Measurements from ENCODE around the gene SPRED2.
A peak's percentile ranks its signal among the peaks of the same experiment; 100 is the strongest.

Gene SPRED2

DNA sequence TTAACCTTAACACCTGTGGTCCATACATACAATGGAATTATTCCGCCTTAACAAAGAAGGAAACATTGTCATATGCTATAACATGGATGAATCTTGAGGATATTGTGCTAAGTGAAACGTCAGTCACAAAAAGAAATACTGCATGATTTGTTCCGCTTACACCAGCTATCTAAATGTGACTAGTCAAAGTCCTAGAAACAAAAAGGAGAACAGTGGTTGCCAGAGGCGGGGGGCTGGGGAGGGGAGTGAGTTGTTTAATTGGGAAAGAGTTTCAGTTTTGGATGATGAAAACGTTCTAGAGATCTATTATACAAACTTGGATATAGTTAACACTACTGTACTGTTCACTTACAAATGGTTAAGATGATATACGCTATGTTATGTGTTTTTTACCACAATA, 72.0 kb downstream of the SPRED2 start:
- Mint-ChIP-seq H3K4me1 (ENCODE audit: low read depth) (peaks cover 44% of the 10 kb centered on the region), H3K27ac (no peak overlapping the region), H3K4me3 (no peak overlapping the region), H3K9me3 (no peaks in the 10 kb centered on the region), H3K36me3 (ENCODE audit: low read depth) (no peaks in the 10 kb centered on the region), H3K27me3 (peaks cover 16% of the 10 kb centered on the region)

DNA sequence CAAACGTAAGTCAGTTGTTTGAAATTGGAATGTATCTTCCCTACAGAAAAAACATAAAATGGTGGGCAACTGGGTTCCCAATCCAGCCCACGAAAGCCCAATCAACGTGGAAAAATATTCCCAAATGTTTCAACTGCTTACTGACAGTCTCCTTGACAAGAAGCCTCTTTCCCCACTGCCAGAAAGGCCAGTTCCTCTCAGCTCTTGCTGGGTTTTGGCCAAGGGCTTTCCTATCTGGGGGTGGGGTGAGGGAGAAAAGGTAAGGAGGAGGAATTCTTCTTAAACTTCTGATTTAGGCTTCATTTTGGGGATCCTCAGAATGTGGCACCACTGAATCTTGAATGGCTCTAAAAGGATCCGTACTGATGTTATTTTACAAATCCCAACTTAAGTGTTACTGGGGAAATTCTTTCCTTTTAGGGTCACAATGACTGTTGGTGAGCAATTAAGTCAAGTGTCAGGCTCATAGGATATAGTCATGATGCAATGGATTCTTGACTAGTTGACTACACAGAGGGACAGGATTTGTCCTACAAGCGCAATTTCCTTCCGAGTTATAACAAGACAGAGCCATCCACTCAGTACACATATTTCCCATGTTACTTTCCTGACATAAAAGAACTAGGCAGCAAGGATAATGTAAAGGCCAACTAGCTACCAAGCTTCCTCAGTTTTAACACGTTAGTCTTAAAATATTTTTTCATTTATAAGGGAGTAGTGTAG, 73.6 kb downstream of the SPRED2 start:
- Mint-ChIP-seq H3K9me3 (no peaks in the 10 kb centered on the region), H3K36me3 (ENCODE audit: low read depth) (no peaks in the 10 kb centered on the region), H3K27me3 (peaks cover 21% of the 10 kb centered on the region), H3K4me3 (no peak overlapping the region), H3K4me1 (ENCODE audit: low read depth) (peaks cover 44% of the 10 kb centered on the region), H3K27ac (no peak overlapping the region)

DNA sequence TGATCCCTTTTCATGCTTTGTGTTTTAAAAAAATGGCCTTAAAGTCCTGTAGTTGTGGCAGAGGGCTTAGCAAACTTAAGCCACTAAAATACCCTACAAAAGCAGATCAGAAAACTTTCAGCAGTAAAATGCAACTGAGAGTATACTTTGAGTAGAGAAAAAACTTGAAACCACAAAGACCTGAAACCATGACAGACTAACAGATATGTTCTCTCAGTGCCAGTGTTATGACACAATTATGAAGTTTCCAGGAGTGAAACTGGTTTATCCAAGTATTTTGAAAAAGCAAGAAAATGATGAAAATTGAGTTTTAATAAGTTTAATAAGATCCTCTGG, 74.5 kb downstream of the SPRED2 start:
- no peaks in the 10 kb centered on the region for H3K36me3 Mint-ChIP-seq (ENCODE audit: low read depth)
- H3K27ac Mint-ChIP-seq = peak overlapping the region; percentile 9
- peaks cover 21% of the 10 kb centered on the region for H3K27me3 Mint-ChIP-seq
- peaks cover 44% of the 10 kb centered on the region for H3K4me1 Mint-ChIP-seq (ENCODE audit: low read depth)
- H3K9me3 Mint-ChIP-seq = no peaks in the 10 kb centered on the region
- no peak overlapping the region for H3K4me3 Mint-ChIP-seq

DNA sequence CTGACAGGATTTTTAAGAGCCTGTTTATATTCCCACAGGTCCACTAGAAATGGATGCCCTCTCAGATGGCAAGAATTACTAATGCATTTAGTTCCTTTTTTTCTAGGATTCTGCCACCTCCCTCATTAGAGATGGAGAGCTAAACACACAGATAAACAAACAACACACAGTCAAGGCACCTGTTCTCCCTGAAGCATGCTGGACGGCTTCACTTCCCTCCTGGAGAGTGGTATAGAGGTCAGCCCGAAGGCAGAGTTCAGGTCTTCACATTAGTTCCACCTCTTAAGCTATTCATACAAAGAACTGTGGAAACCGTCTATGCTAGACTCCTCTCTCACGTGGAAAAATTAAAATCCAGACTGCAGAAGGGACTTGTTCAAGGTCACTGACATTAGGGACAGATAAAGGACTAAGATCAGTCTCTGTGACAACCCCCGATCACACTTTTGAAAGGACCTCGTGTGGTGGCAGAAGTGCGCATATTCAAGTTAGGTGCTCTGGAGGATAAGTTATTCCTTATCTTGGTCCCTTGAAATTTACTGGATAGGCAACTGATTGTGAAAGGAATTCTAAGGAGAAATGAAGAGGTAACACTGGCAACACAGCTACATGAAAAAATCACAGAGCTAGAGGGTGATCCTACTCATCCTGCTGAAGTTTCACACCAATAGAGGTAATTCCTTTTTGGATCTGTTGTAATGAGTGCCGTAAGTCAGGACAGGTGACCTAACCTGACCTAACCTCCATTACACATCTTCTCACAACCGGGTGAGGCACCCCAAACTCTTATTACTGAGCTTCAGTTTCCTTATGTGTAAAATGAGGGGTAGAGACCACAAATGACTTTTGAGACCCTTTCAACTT, 75.1 kb downstream of the SPRED2 start:
- Mint-ChIP-seq H3K27ac (no peak overlapping the region), H3K4me1 (ENCODE audit: low read depth) (peaks cover 44% of the 10 kb centered on the region)

DNA sequence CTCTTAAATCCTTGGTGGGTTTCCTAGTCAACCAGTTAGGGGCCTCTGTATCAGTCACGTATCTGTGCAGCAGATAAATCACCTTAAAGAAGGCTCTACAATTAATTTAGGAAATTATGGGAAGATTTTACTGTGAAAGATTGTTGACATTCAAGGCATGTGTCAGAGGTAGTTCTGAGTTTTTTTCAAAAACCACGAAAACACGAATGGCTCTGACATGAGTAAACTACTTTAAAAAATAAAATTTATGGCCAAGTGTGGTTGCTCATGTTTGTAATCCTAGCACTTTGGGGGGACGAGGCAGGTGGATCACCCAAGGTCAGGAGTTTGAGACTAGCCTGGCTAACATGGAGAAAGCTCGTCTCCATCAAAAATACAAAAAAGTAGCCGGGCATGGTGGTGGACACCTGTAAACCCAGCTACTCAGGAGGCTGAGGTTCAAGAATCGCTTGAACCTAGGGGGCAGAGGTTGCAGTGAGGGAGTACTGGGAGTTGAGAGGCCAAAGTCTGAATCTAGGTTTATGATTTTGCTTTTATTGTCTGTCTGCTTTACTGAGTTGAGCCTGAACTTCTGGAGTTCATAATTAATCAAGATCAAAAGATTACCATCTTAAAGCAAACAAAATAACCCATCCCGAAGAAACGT, 77.1 kb downstream of the SPRED2 start:
- Mint-ChIP-seq H3K4me1 (ENCODE audit: low read depth) (peaks cover 33% of the 10 kb centered on the region), H3K4me3 (no peak overlapping the region), H3K9me3 (no peaks in the 10 kb centered on the region), H3K27ac (no peak overlapping the region), H3K27me3 (peaks cover 13% of the 10 kb centered on the region), H3K36me3 (ENCODE audit: low read depth) (no peaks in the 10 kb centered on the region)

More for the DNA sequence above, 75.1 kb downstream of the SPRED2 start:
- H3K9me3 Mint-ChIP-seq = no peaks in the 10 kb centered on the region
- peaks cover 21% of the 10 kb centered on the region for H3K27me3 Mint-ChIP-seq
- H3K4me3 Mint-ChIP-seq = no peak overlapping the region
- H3K36me3 Mint-ChIP-seq (ENCODE audit: low read depth) = no peaks in the 10 kb centered on the region

DNA sequence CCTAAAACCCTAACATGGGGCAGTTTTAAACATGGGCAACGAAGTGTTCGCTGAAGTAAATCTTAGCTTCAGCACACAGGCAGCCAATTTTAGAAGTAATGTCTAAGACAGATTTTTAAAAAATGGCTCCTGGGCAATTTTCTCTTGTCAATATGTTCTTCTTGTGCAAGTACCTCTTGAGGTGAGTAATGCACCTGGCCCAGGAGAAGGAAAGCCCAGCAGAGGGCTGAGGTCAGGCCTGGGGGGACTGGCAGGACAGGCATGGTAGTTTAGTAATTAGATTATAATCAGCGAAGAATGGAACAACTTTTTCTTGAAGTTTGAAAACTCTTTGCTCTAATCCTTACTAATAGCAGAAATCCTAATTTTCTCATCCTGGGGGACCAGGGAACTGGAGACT, 77.6 kb downstream of the SPRED2 start:
- Mint-ChIP-seq H3K4me1 (ENCODE audit: low read depth) (peaks cover 31% of the 10 kb centered on the region), H3K27ac (no peak overlapping the region), H3K4me3 (no peak overlapping the region), H3K36me3 (ENCODE audit: low read depth) (no peaks in the 10 kb centered on the region), H3K9me3 (no peaks in the 10 kb centered on the region), H3K27me3 (peaks cover 11% of the 10 kb centered on the region)

DNA sequence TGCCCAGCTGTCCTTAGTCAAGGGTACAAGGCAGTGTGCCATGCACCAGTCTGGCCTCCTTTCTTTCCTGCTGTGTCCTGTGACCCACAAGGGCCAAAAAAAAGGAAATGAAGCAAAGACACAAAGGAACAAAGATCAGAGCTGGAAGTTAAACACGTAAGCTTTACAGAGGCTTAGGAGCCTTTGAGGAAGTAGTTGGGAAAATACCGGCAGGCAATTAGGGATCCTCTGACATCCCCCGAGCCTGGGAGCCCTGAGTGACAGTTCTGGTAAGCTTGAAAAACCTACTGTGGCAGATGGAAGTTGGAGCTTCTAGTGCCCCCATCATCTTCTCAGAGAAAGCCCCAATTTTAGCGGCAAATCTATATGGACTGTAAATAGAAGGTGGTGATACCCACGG, 78.5 kb downstream of the SPRED2 start:
- no peak overlapping the region for H3K27ac Mint-ChIP-seq
- H3K9me3 Mint-ChIP-seq = no peaks in the 10 kb centered on the region
- peaks cover 11% of the 10 kb centered on the region for H3K27me3 Mint-ChIP-seq
- H3K4me3 Mint-ChIP-seq = no peak overlapping the region
- H3K4me1 Mint-ChIP-seq (ENCODE audit: low read depth) = peaks cover 24% of the 10 kb centered on the region
- no peaks in the 10 kb centered on the region for H3K36me3 Mint-ChIP-seq (ENCODE audit: low read depth)

DNA sequence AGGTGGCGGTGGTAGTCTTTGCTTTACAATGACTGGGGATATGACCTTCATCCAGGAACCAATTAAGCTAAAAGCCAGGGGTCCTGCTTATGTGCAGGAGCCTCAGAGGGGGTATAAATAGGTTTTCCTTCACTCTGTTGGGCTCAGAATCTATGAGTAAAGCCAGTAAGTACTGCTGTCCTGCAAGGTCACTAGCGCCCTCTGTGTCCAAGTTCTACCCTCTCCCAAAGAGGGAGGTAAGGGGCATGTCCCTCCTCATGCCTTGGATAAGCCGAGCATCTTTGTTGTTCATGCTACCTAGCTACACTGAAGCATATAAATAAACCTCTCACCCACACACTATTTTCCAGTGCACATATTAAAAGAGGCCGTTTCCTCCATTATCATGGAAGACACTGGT, 79.4 kb downstream of the SPRED2 start:
- Mint-ChIP-seq H3K27ac (no peak overlapping the region), H3K4me3 (no peak overlapping the region), H3K4me1 (ENCODE audit: low read depth) (peaks cover 15% of the 10 kb centered on the region), H3K9me3 (no peaks in the 10 kb centered on the region), H3K36me3 (ENCODE audit: low read depth) (no peaks in the 10 kb centered on the region), H3K27me3 (peaks cover 11% of the 10 kb centered on the region)

DNA sequence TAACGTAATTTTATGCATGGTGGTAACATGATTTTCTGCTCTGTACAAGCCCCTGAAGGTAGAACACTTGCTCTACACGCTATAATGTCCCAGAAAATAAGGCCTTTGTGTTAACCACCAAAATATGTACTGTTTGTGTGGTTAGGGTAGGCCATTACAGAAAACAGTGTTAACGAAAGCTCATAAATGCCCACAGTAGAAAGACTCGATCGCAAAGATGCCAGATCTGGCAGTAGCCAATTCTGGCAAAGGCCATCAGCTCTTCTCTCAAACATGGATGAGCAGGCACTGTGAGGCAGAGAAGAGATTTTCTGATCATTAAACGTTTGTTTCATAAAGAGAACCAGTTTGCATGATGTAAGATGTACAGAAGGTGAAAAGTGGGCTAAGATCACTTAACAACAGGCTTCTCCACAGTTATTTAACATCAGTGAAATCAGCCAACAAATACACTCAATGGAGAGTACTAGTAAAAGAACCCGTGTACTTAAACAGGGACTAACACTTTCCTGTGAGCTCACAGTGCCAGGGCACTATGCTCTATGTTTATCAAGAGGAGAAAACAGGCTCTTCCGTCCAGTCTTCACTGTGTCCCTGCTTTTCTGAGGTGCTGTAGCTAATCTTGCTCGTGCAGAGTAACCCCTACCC, 80.3 kb downstream of the SPRED2 start:
- Mint-ChIP-seq H3K36me3 (ENCODE audit: low read depth) (no peaks in the 10 kb centered on the region), H3K27ac (no peak overlapping the region), H3K9me3 (no peaks in the 10 kb centered on the region), H3K27me3 (peaks cover 11% of the 10 kb centered on the region), H3K4me1 (ENCODE audit: low read depth) (peaks cover 6% of the 10 kb centered on the region), H3K4me3 (no peak overlapping the region)

DNA sequence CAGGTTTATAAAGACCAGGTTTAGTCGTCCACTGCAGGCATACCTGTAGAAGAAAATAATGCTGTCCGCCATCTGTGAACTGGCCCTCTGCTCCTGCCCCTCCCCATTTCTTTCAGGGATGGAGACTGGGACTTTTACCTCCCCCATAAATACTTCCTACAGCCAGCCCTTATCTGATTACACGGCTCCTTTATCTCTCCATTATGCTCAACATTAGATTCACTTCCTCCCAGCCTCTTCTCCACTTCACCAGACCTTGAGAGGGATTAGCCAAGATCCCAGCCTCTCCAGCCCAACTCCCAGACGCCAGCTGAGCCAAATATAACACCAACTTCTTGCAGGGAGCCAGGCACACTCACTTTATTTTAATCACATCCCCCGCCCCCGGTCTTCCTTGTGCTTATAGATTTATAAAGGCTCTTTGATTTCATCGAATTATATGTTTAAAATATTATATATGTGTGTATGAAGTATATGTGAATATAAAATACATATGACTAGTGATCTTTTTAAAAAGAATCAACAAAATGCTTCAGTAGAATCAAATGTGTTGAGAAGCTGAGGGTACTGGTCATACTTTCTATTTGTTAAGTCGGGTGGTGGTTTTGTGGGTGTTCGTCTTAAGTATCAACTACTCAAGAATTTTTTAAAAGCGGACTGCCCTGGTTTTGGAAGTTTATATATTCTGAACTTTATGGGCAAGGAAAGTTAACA, 81.0 kb downstream of the SPRED2 start:
- H3K4me1 Mint-ChIP-seq (ENCODE audit: low read depth) = peaks cover 3% of the 10 kb centered on the region
- no peaks in the 10 kb centered on the region for H3K9me3 Mint-ChIP-seq
- H3K4me3 Mint-ChIP-seq = no peak overlapping the region
- peaks cover 11% of the 10 kb centered on the region for H3K27me3 Mint-ChIP-seq
- no peak overlapping the region for H3K27ac Mint-ChIP-seq
- H3K36me3 Mint-ChIP-seq (ENCODE audit: low read depth) = no peaks in the 10 kb centered on the region

DNA sequence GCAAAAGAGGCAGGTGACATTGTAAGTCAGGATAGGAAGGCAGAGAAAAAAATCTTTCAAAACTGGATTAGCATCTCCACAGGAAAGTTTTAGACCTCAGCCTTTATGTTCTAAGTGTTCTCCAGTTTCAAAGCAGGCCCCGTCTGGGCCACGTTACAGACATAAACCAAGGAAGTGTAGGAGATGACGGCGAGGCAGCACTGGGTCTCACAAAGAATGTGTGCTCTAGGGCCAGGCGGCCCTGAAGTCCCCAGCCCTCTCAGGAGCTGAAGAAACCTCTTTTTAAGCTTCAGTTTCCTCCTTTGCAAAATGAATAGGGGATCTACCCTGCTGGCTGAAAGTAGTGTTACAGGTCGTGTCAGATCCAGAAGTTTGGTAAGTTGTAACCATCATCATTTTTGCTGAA, 81.7 kb downstream of the SPRED2 start:
- no peak overlapping the region for H3K4me3 Mint-ChIP-seq
- H3K27ac Mint-ChIP-seq = no peak overlapping the region
- peaks cover 7% of the 10 kb centered on the region for H3K27me3 Mint-ChIP-seq
- peaks cover 3% of the 10 kb centered on the region for H3K4me1 Mint-ChIP-seq (ENCODE audit: low read depth)
- no peaks in the 10 kb centered on the region for H3K36me3 Mint-ChIP-seq (ENCODE audit: low read depth)
- no peaks in the 10 kb centered on the region for H3K9me3 Mint-ChIP-seq

DNA sequence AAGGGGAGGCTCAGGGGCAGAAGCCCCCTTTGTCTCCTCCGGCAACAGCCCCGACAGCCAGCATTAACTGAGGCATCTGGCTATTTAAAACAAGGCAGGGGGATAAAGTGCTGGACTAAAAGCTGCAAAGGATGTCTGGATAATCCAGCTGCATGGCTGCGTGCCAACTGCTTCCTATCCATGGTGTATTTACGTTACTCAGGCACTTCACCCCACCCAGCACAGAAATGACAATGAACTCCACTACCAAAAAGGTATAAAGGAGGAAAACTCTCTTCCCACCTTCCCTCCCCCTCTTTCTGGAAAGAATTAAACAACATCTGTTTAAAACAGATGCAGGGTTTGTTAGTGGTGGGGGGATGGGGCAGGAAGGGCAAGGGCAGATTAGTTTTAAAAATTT, 82.5 kb downstream of the SPRED2 start:
- H3K4me3 Mint-ChIP-seq = no peak overlapping the region
- no peaks in the 10 kb centered on the region for H3K9me3 Mint-ChIP-seq
- H3K4me1 Mint-ChIP-seq (ENCODE audit: low read depth) = peaks cover 3% of the 10 kb centered on the region
- H3K27me3 Mint-ChIP-seq = peaks cover 4% of the 10 kb centered on the region
- no peak overlapping the region for H3K27ac Mint-ChIP-seq
- no peaks in the 10 kb centered on the region for H3K36me3 Mint-ChIP-seq (ENCODE audit: low read depth)

DNA sequence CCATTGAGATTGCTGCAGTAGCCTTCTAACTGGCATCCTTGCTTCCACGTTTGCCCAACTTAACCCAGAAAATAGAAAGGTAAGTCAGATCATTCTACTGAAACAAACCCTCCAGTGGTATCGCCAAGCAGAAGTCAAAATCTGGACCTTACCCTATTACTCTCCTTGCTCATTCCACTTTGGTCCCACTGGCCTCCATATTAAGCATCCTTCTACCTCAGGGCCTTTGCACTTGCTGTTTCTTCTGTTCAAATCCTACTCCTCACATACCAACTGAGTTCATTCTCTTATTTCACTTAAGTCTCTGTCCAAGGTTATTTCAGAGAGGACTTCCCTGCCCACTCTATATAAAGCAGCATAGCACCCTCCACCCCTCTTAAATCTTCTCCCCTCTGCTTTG, 84.5 kb downstream of the SPRED2 start:
- Mint-ChIP-seq H3K36me3 (ENCODE audit: low read depth) (no peaks in the 10 kb centered on the region), H3K27me3 (peaks cover 3% of the 10 kb centered on the region), H3K27ac (no peak overlapping the region), H3K4me3 (no peak overlapping the region), H3K9me3 (no peaks in the 10 kb centered on the region), H3K4me1 (ENCODE audit: low read depth) (peaks cover 10% of the 10 kb centered on the region)

DNA sequence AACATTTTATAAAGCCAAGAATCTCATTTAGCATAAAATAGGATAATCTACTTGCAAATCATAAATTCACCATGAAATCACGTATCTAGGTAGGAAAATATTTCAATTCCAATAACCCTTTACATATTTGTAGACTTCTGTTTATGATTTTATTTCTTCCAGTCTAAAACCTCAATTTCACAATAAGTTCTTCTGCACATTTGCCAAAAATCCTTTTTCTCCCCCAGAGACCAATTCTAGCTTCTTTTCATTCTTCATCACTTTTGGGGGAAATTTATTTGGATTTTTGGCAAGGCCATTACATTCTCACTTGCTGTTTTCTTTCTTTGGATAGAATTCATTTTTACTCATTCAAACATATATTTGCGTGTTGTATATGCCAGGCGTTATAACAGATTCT, 86.8 kb downstream of the SPRED2 start:
- H3K27ac Mint-ChIP-seq = no peak overlapping the region

More for the DNA sequence above, 86.8 kb downstream of the SPRED2 start:
- H3K4me1 Mint-ChIP-seq (ENCODE audit: low read depth) = peaks cover 7% of the 10 kb centered on the region
- H3K27me3 Mint-ChIP-seq = peaks cover 3% of the 10 kb centered on the region
- H3K9me3 Mint-ChIP-seq = no peaks in the 10 kb centered on the region
- no peaks in the 10 kb centered on the region for H3K36me3 Mint-ChIP-seq (ENCODE audit: low read depth)
- no peak overlapping the region for H3K4me3 Mint-ChIP-seq

Data from stimulated activated naive CD8-positive, alpha-beta T cell treated with anti-CD3 and anti-CD28 coated beads, Interleukin-15, Interleukin-2, amounts not matched to agents 100 ng/mL and 50 ng/mL, for 24 hours (primary cell).